IPS-18c (cell line): ENCODE results near the gene SLC38A3.

Source experiments
- H3K4me3 ChIP-seq: 2 replicates; pipeline ENCODE4 v1.7.0; 2013; ENCODE audit warnings: low read depth, mild to moderate bottlenecking, low read length, moderate library complexity; ENCODE audit not compliant: insufficient read depth
- H3K9me3 ChIP-seq: one replicate; pipeline ENCODE4 v1.6.1; 2013; ENCODE audit warnings: mild to moderate bottlenecking, low read length, moderate library complexity; ENCODE audit not compliant: control insufficient read depth, insufficient read depth

The SLC38A3 gene

DNA sequence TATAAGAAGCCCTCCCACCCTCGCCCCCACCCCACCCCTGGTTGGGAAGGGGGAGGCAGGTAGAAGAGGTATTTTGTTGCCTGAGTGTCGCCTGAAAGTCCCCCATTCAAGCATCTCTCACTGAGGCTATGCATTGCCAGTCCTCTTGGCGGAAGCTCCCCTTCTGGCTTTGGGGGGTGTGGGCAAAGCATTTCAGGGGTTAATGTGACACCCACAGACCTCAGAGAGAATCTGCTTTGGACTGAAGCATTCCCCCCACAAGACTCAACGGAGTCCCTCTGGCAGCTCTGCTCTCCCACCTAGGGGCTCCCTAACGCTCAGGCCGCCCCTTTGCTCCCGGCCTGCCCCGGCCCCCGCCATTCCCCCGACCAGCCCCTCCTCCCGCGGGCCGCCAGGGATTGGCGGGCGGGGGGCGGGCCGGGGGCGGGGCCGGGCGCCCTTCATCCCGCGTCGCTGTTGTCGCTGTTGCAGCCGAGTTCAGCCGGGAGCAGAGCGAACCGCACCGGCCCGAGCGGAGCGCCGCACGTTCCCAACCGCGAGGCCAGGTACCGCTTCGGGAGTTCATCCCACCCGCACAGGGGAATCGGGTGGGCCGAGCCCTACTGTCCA, at the start of gene SLC38A3:
Gene SLC38A3, plus strand, starts transcription at position 468 of the 609 bp plus-strand sequence. CDS start 8,929 bp downstream, outside the sequence.
- peak within 1 kb of the TSS; percentile 68 for H3K4me3 ChIP-seq
- H3K9me3 ChIP-seq, result no peaks in the 10 kb centered on the region

GRCh38 chr3:50155491-50155878, 49.6 kb upstream of the SLC38A3 start:
- Histone ChIP-seq H3K9me3 (peaks cover 3% of the 10 kb centered on the region), H3K4me3 (peak overlapping the region; percentile 71)

GRCh38 chr3:50155891-50156290, 49.2 kb upstream of the SLC38A3 start:
- H3K4me3 ChIP-seq, result peak overlapping the region; percentile 71
- peaks cover 3% of the 10 kb centered on the region for H3K9me3 ChIP-seq

GRCh38 chr3:50156549-50157493, 48.2 kb upstream of the SLC38A3 start:
- H3K4me3 ChIP-seq, result peak overlapping the region; percentile 71
- H3K9me3 ChIP-seq, result peaks cover 3% of the 10 kb centered on the region

- Histone ChIP-seq H3K9me3 (peaks cover 3% of the 10 kb centered on the region), H3K4me3 (peak overlapping the region; percentile 6; the same call in 1 of the 2 replicates)
Observed at GRCh38 chr3:50157827-50158529, 47.1 kb upstream of the SLC38A3 start.

DNA sequence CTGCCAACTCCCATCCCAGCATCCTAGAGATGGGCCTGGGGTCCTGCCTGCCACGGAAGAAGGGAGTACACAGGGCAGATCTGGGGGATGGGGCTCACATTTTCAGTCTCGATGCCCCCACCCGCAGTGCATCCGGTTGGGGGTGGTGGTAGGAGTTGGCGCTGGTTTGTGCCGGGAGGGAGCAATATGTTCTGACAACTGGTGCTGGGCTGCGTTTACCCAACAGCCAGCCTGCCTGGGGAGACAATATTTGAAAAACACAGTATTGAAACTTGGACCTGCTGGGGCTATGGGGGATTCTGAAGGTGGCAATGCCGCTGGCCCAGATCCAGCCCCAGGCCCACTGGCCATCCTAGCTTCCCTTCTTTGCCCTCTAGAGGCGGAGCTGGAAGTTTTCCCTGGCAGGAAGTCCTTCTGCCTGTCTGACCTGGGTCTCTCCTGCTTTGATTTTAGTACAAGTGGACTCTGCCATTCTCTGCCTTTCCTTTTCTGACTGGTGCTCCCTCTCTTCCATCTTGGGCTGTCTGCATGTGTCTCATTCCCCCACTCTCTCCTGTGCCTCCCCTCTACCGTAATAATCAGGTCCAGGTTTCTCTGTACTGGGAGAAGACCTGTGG, 46.4 kb upstream of the SLC38A3 start:
- peaks cover 3% of the 10 kb centered on the region for H3K9me3 ChIP-seq
- H3K4me3 ChIP-seq, result no peak overlapping the region

DNA sequence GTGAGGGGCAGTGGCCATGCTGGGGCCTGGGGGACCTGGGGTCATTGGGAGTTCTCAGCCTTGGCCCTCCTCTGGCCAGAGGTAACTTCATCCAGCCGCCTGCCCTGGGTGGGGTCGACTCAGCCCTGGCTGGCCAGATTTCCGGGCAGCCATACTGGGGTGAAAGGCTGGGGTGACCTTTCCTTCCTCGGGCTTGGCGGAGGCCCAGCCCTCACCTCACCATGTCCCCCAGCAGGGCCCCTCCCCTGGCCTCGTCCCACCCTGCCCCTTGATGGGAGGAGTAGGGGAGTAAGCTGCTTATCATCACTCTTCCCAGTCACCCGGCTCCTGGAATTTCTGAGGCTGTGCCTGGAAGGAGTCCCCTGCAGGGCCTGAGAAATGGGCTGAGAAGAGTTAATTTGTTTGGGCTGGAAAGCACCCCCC, 44.5 kb upstream of the SLC38A3 start:
- H3K4me3 ChIP-seq, result no peak overlapping the region

GRCh38 chr3:50161320-50161719, 43.8 kb upstream of the SLC38A3 start:
- H3K4me3 ChIP-seq, result no peak overlapping the region

More for the DNA sequence above, 44.5 kb upstream of the SLC38A3 start:
- H3K9me3 ChIP-seq, result no peaks in the 10 kb centered on the region

DNA sequence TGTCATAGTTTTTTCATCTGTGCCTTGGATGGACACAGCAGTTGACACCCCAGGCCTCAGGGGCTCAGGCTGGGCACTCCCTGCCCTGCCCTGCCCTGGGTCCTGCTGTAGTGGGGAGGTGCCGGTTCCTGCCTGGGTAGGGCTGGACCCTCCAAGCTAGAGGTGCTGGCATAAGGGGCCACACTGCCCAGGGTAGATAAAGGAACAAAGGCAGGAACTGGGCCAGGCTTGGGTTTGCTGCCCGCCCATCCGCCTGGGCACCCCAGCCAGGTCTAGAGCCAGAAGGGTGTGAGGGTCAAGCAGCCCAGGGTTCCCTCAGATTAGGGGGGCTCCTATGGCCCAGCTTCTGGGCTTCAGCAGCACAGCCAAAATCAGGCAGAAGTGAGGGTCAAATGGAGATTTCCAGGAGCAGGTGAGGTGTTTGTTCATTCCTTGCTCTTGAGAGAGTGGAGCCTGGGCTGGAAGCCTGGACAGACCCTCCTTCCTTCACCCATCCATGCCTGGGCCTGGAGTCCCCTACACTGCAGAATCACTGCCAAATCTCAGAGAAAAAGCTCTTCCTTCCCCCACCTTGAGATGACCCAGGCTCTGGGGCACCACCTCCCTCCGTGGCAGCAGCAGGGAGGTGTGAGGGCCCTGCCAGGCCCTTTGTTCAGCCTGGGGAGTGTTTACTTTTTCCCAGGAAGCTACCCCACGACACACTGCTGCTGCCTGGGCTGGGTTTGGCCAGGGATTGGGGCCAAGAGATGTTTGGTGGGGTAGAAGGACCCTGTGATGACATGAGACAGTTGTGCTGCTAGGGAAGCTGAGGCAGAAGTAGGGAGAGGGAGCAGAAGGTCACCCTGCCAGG, 42.8 kb upstream of the SLC38A3 start:
- no peaks in the 10 kb centered on the region for H3K9me3 ChIP-seq
- H3K4me3 ChIP-seq, result no peak overlapping the region

More at GRCh38 chr3:50161320-50161719, 43.8 kb upstream of the SLC38A3 start:
- no peaks in the 10 kb centered on the region for H3K9me3 ChIP-seq

GRCh38 chr3:50163572-50164455, 41.3 kb upstream of the SLC38A3 start:
- no peaks in the 10 kb centered on the region for H3K9me3 ChIP-seq
- H3K4me3 ChIP-seq, result no peak overlapping the region

DNA sequence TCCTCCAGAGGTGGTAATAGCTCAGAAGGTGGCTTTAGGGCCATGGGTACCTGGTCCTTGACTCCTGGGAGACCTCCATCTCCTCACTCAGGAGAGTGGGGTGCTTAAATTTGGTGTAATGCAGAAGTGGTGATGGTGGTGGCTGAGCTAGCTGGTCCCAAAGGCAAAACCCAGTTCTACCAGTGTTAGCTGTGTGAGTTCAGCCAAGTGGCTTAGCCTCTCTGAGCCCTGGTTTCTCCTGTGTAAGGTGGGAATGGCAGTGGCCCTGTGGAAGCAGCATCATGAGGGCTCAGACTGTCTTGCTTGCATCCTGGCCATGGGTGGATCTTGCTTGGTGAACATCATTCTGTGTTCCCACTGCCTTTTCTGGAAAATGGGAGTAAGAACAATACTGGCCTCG, 40.6 kb upstream of the SLC38A3 start:
- no peak overlapping the region for H3K4me3 ChIP-seq
- no peaks in the 10 kb centered on the region for H3K9me3 ChIP-seq

- H3K4me3 ChIP-seq, result no peak overlapping the region
- H3K9me3 ChIP-seq, result no peaks in the 10 kb centered on the region
Observed at GRCh38 chr3:50164984-50165909, 39.8 kb upstream of the SLC38A3 start.

DNA sequence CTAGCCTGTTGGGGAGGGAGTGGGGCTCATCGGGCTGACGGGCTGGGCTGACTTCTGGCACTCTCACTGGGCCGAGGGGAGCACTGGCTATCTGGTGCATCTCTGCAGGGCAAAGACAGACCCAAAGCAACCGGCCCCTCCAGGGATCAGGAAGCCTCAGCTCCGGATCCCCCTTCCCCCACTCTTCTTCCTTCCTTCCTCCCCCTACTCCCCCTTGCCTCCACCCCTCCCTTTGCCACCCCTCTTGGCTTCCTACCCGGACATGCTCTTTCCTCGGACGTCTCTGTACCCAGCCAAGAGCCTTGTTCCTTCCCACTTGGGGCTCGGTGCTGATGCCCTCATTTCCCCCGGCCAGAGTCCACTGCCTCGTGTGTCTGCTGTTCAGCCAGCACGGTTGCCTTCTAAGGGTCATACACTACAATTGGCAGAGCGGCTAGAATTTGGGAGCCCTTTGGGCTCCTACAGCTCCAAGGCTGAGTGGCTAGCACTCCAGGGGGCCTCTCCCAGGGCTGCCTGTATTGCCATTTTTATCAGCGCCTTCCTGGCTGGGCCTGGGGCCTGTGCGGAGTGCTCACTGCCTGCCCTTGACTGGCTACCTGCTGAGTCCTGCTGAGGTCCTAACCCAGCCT, 39.0 kb upstream of the SLC38A3 start:
- Histone ChIP-seq H3K4me3 (no peak overlapping the region), H3K9me3 (no peaks in the 10 kb centered on the region)

- Histone ChIP-seq H3K9me3 (no peaks in the 10 kb centered on the region), H3K4me3 (no peak overlapping the region)
Observed at GRCh38 chr3:50166620-50167019, 38.5 kb upstream of the SLC38A3 start.
